Stimulated activated CD8-positive, alpha-beta memory T cell treated with anti-CD3 and anti-CD28 coated beads, Interleukin-7, amount 100 ng/mL, for 4 hours (primary cell): ENCODE results near the gene SLX4.
"Not testable (repeated sequence)": the region's sequence is repeated elsewhere in the genome, so short reads cannot be mapped to it uniquely, and the experiment has no call there.

Experiments used
- DNase-seq, 2 donors: peaks; one replicate each; pipeline ENCODE4 v3.0.0-alpha.2; 2020; ENCODE audit warnings: low read depth in 2 of 2

Gene SLX4, protein sequence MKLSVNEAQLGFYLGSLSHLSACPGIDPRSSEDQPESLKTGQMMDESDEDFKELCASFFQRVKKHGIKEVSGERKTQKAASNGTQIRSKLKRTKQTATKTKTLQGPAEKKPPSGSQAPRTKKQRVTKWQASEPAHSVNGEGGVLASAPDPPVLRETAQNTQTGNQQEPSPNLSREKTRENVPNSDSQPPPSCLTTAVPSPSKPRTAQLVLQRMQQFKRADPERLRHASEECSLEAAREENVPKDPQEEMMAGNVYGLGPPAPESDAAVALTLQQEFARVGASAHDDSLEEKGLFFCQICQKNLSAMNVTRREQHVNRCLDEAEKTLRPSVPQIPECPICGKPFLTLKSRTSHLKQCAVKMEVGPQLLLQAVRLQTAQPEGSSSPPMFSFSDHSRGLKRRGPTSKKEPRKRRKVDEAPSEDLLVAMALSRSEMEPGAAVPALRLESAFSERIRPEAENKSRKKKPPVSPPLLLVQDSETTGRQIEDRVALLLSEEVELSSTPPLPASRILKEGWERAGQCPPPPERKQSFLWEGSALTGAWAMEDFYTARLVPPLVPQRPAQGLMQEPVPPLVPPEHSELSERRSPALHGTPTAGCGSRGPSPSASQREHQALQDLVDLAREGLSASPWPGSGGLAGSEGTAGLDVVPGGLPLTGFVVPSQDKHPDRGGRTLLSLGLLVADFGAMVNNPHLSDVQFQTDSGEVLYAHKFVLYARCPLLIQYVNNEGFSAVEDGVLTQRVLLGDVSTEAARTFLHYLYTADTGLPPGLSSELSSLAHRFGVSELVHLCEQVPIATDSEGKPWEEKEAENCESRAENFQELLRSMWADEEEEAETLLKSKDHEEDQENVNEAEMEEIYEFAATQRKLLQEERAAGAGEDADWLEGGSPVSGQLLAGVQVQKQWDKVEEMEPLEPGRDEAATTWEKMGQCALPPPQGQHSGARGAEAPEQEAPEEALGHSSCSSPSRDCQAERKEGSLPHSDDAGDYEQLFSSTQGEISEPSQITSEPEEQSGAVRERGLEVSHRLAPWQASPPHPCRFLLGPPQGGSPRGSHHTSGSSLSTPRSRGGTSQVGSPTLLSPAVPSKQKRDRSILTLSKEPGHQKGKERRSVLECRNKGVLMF (N-terminal part only)

DNA sequence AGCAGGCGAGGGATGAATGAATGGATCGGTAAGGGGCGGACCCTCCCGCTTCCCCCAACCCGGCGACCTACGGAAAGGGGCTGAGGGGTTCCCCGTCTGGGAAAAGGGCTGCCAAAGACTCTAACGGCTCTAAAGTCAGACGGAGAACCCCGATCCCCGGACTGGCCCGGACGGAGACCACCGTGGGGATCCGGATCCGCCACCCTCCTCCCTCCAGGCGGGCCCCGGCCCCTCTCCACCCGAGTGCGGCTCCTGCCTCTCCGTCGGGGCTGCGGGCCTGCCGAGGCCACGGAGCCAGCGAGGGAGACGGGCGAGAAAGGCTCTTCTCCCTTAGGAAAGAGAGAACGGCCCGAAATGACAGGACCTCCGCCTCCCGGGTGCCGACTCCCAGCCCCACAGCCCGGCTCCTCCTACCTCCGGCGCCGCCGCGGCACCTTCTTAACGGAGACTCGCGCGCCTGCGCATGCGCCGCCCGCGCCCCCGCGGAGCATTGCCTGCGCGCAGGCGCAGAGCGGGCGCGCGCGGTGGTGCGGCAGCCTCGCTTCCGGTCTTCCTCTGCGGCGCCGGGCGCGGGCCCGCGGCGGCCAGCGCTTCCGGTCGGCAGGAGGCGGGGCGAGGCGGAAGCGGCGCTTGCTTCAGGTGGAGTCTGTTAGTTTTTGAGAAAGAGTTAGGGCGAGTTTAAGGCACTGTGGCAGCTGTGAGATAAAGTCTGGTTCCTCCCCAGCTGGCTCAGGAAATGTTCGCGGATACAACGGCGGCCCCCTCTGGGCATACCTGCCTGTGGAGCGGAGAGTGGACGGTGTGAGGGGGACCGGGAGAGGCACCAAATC is at the start of gene SLX4:
Gene SLX4 (minus strand): TSS at position 461 of the 830 bp plus-strand sequence. CDS start 2,642 bp downstream, outside the sequence.
- peak; percentile 72 to 88 for DNase-seq

DNA sequence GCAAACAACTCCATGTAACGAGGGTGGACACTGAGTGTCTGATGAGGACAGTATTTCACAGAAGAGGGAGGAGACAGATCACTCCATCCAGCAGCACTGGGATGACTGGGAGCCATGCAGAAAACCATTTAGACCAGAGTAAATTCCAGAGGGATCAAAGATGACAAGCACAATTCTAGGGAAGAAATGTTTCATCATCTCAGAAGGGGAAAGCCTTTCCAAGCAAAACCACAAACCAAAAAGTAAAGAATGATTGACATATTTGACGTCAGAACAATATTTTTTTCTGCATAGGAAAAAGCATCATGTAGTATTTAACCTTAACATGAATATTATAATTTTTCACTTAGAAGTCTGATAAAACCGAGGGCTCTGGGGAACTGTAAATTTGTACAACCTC is 47.8 kb upstream of the SLX4 start:
- no peak for DNase-seq

DNA sequence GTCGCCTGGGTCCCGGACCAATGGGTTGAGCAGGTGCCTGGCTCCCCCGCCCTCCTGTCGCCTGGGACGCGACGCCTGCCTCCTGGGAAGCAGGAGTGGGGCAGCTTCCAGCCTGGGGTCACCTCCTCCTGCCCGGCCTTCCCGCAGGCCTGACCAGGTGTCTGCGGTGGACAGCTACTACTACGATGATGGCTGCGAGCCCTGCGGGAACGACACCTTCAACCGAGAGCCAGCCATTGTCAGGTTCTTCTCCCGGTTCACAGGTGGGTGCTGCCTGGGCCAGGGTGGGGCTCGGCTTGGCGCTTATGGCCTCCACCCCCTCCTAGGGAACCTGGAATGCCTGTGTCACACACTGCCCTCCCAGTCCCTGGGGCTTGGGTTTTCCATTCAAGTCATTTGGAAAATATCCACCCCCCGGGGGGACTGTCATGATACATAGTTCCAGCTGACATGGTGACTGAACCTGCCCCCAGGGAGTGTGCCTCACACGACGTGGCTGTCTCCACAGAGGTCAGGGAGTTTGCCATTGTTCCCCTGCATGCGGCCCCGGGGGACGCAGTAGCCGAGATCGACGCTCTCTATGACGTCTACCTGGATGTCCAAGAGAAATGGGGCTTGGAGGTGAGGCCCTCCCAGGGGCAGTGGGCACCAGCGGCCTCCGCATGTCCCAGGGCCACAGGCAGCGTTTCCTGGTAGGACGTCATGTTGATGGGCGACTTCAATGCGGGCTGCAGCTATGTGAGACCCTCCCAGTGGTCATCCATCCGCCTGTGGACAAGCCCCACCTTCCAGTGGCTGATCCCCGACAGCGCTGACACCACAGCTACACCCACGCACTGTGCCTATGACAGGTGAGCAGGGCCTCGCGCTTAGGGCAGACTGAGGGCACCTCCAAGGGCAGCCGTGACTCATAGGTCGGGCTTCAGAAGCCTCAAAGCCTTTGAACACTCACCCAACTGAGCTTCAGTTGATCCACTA is 45.4 kb upstream of the SLX4 start:
- DNase-seq: peak in 1 of 2 donors; percentile 43

DNA sequence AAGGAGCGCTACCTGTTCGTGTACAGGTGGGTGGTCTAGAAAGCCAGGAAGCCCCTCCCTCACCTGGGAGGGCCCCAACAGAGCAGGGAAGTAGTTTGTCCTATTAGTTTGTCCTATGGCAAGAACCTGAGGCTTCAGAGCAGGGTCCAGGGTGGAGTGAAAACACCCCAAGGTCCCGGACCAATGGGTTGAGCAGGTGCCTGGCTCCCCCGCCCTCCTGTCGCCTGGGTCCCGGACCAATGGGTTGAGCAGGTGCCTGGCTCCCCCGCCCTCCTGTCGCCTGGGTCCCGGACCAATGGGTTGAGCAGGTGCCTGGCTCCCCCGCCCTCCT is 44.7 kb upstream of the SLX4 start:
- DNase-seq: not testable (repeated sequence)

DNA sequence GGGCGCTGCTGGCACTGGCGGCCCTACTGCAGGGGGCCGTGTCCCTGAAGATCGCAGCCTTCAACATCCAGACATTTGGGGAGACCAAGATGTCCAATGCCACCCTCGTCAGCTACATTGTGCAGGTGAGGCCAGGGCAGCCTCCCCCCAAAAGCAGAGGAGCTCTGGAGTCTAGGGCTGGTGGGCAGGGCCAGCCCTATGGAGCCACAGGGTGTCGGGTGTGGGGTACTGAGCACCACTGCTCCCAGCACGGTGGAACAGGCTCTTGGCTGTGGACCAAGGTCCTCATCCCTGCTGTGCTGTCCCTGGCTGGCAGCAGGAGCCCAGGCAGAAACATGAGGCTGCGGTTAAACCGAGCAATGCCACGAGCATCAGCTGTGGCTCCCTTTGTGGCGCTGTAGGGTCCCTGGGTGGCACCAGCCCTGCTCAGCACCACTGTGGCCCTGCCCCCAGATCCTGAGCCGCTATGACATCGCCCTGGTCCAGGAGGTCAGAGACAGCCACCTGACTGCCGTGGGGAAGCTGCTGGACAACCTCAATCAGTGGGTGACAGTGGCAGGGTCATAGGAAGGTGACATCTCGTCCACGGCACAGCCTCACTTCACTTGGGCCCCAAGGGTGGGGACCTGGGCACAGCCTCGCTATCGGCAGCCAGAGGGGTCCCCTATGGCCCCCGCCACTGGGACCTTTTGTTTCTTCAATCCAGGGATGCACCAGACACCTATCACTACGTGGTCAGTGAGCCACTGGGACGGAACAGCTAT is 44.2 kb upstream of the SLX4 start:
- no peak for DNase-seq

DNA sequence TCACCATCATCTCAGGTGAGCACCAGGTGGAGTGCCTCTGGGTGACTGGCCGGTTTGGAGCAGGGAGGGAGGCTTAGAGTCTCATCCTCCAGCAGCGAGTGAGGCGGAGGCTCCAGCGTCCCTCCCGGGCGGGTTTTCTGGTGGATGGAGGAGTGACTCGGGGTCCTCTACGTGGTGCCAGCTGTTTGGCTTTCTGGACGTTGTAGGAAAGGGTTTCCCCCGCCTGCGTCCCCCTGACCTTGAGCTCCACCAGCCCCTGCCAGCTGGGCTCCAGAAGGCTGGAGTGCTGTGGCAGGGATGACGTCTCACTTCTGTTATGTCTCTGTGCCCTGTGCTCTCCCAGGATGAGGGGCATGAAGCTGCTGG is 43.6 kb upstream of the SLX4 start:
- DNase-seq: no peak

DNA sequence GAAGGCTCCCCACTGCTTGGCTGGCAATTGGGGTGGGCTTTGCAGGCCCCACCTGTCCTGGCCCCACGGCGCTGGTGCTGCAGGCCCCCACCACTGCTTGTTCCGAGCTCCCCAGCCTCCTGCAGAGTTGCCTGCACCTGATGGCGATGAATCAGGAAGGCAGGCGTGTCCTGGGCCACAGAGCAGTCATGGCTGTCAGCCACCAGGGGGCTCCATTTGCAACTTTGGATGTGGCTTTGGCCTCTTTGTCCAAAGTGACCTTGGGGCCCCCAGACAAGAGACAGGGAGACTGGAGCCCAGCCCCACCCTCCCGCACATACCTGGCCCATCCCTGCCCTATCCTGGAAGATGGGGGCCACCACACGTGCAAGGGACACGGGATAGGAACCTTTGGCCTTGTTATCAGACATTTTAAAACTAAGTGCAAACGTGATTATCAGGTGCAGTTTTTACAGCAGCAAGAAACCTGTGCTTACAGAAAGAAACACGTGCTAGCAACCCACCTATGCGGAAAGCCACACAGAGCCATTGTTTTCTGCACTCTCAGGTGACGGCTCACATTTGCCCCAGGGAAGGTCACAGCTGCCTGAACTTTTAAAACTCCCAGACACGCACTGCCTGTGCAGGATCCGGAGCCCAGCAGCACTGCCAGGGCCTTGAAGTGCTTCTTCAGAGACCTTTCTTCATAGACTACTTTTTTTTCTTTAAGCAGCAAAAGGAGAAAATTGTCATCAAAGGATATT is 43.0 kb upstream of the SLX4 start, which contains the start of gene DNASE1:
Gene DNASE1 (plus strand): TSS at position 443 of the 743 bp plus-strand sequence. CDS start 683 bp downstream, outside the sequence.
- DNase-seq: peak; percentile 9 to 13

DNA sequence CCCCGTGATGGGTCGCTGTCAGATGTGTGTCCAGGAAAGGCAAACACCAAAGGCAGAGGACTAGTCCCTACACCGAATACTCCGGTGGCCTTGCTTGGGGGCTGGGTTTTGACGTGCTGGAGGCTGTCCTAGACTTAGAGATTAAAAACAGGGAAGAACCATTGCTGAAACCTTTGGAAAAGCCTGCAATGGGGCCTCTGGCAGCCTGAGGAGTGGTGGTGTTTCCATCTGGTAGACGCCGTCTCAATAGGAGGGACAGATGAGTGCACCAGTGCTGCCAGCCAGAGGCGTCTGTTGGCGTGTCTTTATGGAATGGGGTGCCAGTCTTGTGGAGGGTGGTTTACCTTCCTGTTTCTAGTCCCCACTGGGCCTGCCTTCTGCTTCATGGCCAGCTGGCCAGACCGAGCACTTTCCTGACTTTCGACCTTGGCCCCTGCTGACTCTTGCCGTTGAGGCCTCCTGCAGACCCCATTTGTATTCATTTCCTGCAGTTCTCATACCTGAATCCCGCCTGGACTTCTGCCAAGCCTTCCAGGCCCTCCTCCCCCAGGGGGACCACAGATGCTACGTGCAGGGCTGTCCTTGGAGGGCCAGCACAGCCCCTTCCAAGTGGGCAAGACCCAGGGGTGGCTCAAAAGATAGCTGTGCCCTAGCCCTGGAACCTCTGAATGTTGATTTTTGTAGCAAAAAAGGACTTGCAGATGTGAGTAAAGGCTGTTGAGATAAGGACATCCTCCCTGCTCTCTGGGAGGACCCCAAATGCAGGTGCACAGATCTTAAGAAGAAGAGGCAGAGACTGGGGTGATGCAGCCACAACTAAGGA is 41.2 kb upstream of the SLX4 start:
- DNase-seq: no peak

DNA sequence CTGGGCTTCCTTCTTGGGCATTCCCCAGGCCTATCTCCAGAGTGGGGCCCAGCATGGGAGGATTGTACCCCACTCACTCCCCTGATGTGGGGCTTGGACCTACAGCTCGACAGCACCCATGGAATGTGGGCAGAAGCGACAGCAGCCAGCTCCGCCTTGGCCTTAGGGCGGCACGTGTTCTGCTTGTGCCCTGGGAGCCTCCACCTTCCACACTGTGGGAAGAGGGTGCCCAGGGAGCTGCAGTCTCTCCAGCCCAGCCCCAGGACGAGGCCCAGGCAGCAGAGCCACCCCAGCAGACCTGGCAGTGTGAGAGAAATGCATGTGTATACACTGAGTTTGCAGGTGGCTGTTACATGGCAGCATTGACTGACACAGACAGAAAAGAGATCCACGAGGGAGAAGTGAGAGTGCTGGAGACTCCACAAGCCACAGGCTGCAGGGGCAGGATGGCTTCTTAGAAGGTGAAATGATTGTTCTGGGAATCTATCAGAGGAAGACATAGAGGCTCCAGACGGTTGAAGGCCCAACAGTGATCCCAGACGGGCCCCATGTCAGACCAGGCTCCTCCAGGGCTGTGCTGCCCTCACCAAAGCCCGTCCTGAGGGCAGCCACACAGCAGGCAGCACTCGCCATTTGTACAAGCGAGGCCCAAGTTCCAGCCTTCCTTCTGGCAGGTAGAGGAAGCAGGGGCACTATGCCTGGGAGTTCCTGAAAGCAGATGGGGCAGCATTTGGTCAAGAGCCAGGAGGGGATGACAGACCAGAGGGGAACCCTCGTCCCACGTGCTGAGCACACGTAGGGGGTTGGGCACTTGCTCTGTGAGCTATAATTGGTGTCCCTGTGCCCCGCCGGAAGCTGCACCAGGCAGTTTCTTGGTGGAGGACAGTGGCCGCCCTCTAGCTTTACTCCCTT is 40.3 kb upstream of the SLX4 start:
- no peak for DNase-seq

DNA sequence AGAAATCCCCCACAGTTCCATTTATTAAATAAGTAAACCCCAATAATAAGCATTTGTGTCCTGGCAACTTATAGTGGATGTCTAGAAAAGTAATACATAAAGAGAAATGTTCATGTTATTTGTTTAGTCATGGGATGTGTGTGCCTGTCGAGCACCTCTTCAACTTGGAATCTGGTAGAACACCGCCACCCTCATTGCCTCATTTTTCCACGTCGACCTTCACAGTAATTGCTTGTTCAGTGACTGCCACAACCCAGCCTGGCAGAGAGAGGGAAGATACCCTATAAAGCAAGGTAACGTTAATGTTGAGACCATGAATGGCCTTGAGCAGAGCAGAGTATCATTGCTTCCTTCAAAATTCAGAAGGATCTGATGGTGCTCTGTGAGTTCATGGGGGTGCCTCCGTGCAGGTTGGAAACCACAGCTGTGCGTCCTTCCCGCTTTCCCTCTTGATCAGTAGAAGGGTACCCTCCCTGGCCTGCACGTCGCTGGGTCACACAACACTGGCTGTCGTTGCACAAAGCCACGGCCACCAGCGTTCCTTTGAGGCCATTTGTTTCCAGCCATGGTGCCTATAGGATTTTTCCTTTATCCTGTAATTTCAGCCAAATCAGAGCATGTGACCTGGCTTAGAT is 39.3 kb upstream of the SLX4 start:
- DNase-seq: no peak

DNA sequence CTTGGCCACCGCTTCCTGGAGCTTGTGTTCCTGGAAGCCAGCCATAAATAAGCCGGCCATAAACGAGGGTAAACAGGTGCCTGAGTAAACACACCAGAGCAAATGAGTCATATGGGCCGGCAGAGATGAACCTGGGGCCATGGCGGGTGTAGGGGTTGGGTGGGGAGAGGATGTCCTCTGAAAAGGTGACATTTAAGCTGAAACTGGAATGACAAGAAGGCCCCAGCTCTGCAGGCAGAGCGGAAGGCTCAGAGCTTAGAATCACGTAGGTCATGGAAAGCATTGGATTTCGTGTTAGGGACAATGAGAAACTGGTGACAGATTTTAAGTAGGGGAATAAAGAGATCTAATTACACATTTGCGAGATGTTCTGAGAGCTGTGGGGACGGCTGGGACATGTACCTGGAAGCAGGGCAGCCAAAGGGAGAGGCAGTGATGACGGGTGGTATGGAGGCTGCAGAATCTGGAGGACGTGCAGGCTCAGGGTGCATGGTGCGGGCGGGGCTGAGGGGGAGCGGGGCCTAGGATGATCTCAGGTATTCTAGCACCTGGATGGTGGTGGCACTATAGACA is 35.0 kb upstream of the SLX4 start:
- DNase-seq: no peak

DNA sequence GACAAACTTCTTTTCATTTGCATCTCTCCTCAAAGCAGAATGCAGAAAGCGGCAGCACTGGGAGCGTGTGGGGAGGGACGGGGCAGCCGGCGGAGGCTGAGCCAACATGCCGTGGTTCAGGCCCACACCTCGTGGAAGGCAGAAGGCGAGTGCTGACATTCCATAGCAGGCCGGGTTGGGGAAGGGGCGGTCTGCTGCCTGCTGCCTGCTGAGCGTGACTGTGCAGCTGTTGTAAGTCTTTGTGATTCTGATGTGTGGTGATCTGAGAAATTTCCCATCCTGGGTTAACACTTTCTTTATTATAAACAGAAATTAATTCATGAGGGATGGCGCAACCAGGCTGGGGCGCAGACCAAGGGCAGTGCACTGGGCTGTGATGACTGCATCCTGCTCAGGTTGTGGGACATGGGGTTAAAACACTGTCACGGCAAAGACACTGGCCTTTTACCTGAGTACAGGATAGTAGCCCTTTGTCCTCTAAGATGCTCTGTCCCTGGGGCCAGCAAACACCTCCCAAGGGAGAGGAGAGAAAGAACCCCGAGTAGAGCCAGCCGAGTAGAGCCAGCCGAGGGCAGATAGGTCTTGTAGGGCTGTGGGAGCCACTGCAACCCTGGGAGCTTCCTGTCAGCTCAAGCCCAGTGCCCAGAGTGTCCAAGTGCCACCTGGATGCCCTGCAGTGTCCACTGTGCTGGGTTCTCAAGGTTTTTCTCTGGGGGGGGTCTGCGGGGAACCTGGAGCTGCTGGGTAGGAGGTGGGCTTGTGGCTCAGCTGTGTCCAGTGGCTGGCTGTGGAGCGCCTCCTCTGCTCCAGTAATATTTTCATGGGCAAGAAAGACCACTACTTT is 34.3 kb upstream of the SLX4 start:
- DNase-seq: no peak

DNA sequence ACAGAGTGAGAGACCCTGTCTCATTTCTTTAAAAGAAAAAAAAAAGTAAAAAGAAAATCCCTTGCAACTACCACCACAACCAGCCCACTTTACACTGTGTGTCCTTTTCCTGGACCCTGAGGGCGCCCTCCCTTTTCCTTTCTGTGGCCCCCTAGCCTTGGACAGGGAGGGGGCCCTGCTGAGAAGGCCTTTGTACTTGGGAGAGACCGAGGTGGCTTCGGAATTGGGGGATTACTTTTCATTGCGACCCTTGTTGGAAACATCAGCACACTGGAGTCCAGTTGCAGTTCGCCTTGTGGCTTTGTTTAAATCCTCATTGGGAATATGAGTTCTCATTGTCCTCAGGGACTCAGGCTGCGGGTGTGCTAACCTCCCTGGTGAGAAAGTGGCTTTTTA is 33.7 kb upstream of the SLX4 start:
- no peak for DNase-seq

DNA sequence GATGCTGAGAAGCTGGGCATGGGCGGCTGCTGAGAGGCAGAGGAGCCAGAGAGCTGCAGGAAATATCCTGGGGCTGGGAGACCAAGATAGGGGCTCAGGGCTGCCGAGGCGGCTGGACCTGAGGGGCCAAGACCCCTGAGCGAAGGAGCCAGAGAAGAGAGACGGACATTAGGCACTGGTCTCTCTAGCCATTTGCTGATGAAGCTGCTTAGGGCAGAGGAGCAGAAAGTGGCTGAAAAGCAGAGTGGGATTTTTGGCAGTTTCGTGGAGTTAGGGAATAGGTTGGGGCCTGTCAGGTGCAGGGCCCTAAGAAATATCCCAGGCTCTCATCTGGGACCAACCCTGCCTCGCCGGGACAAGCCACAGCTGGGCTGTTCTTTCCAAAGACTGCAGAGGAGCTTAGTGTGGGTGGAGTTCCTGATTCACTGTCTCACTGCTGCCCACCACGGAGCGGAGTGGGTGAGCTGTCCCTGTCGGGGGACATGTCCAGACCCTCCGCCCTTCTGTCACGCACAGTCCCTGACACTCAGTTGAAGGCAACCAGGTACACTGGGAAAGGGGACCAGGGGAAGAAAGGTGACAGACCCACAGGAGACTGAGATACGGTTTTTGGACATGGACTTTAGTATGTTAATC is 31.8 kb upstream of the SLX4 start:
- no peak for DNase-seq
